H9 (cell line): ENCODE results near the gene FAT1. TPM values are rescaled to one million over a fixed set of nuclear protein-coding genes. Genes with fewer than 3 reads are reported as not detected.

ENCODE experiments used
- DNase-seq: peaks from one replicate; pipeline ENCODE4 v3.0.0-alpha.2; 2017
- H2AFZ ChIP-seq: one replicate; pipeline ENCODE4 v1.6.1; 2013; ENCODE audit warnings: mild to moderate bottlenecking, low read length, control low read depth, moderate library complexity
- H2AK5ac ChIP-seq: 2 replicates; pipeline ENCODE4 v1.6.1; 2013; ENCODE audit warnings: low read length, control low read depth, mixed read lengths; ENCODE audit not compliant: insufficient read length
- H2BK120ac ChIP-seq: one replicate; pipeline ENCODE4 v1.6.1; 2013; ENCODE audit warnings: low read depth, mild to moderate bottlenecking, low read length, control low read depth, inconsistent platforms; ENCODE audit not compliant: poor library complexity, severe bottlenecking
- H2BK12ac ChIP-seq: 2 replicates; pipeline ENCODE4 v1.6.1; 2013; ENCODE audit warnings: low read length, control low read depth, mixed read lengths, low read depth; ENCODE audit not compliant: insufficient read length
- H2BK15ac ChIP-seq: 2 replicates; pipeline ENCODE4 v1.6.1; 2013; ENCODE audit warnings: low read depth, low read length, control low read depth
- H2BK20ac ChIP-seq: one replicate; pipeline ENCODE4 v1.6.1; 2013; ENCODE audit warnings: low read depth, mild to moderate bottlenecking, low read length, control low read depth, inconsistent platforms; ENCODE audit not compliant: poor library complexity, severe bottlenecking
- H2BK5ac ChIP-seq: 2 replicates; pipeline ENCODE4 v1.6.1; 2013; ENCODE audit warnings: low read length, control low read depth, mixed read lengths; ENCODE audit not compliant: insufficient read length
- H3K14ac ChIP-seq: 2 replicates; pipeline ENCODE4 v1.6.1; 2013; ENCODE audit warnings: low read length, control low read depth; ENCODE audit not compliant: insufficient read depth
- H3K18ac ChIP-seq: 2 replicates; pipeline ENCODE4 v1.6.1; 2013; ENCODE audit warnings: low read depth, mild to moderate bottlenecking, mixed read lengths, low read length, control low read depth; ENCODE audit not compliant: insufficient read length
- H3K23ac ChIP-seq: 2 replicates; pipeline ENCODE4 v1.6.1; 2013; ENCODE audit warnings: low read length, control low read depth, mixed read lengths, low read depth; ENCODE audit not compliant: insufficient read length
- H3K23me2 ChIP-seq: 2 replicates; pipeline ENCODE4 v1.6.1; 2013; ENCODE audit warnings: low read depth, mild to moderate bottlenecking, mixed read lengths, low read length, control low read depth; ENCODE audit not compliant: insufficient read length, poor library complexity, severe bottlenecking
- H3K27ac ChIP-seq: 2 replicates; pipeline ENCODE4 v1.5.1; 2013; ENCODE audit warnings: low read length, control low read depth, mixed read lengths, low read depth; ENCODE audit not compliant: insufficient read length
- H3K27me3 ChIP-seq: 2 replicates; pipeline ENCODE4 v1.6.1; 2013; ENCODE audit warnings: low read length, control low read depth, inconsistent platforms; ENCODE audit not compliant: insufficient read depth
- H3K4ac ChIP-seq: 2 replicates; pipeline ENCODE4 v1.6.1; 2013; ENCODE audit warnings: low read depth, mild to moderate bottlenecking, control low read depth, inconsistent platforms, low read length, moderate library complexity
- H3K4me1 ChIP-seq: 2 replicates; pipeline ENCODE4 v1.6.1; 2013; ENCODE audit warnings: low read length, control low read depth, inconsistent platforms; ENCODE audit not compliant: insufficient read depth
- H3K4me2 ChIP-seq: 2 replicates; pipeline ENCODE4 v1.6.1; 2013; ENCODE audit warnings: low read length, control low read depth, mixed read lengths; ENCODE audit not compliant: insufficient read length, insufficient read depth
- H3K56ac ChIP-seq: 2 replicates; pipeline ENCODE4 v1.6.1; 2013; ENCODE audit warnings: low read depth, mild to moderate bottlenecking, mixed read lengths, low read length, control low read depth; ENCODE audit not compliant: insufficient read length
- H3K79me1 ChIP-seq: 2 replicates; pipeline ENCODE4 v1.6.1; 2013; ENCODE audit warnings: low read depth, mild to moderate bottlenecking, moderate library complexity, low read length, control low read depth, inconsistent platforms; ENCODE audit not compliant: insufficient read depth, poor library complexity, severe bottlenecking
- H3K79me2 ChIP-seq: 2 replicates; pipeline ENCODE4 v1.6.1; 2013; ENCODE audit warnings: low read length, control low read depth, inconsistent platforms; ENCODE audit not compliant: insufficient read depth
- H3K9ac ChIP-seq: 2 replicates; pipeline ENCODE4 v1.6.1; 2013; ENCODE audit warnings: low read length, control low read depth, mixed read lengths; ENCODE audit not compliant: insufficient read length; ENCODE audit errors: extremely low read depth
- H3K9me3 ChIP-seq: one replicate; pipeline ENCODE4 v1.6.1; 2013; ENCODE audit warnings: low read depth, low read length, inconsistent platforms; ENCODE audit not compliant: control insufficient read depth
- H3T11ph ChIP-seq: one replicate; pipeline ENCODE4 v1.6.1; 2013; ENCODE audit warnings: mild to moderate bottlenecking, low read length, control low read depth, inconsistent platforms
- H4K20me1 ChIP-seq: one replicate; pipeline ENCODE4 v1.6.1; 2013; ENCODE audit not compliant: control insufficient read depth, insufficient read length, insufficient read depth
- H4K5ac ChIP-seq: 2 replicates; pipeline ENCODE4 v1.6.1; 2013; ENCODE audit warnings: low read depth, mild to moderate bottlenecking, mixed read lengths, low read length, control low read depth; ENCODE audit not compliant: insufficient read length
- H4K8ac ChIP-seq: replicated peaks from 2 replicates; pipeline ENCODE4 v1.6.1; 2013; ENCODE audit warnings: low read length, control low read depth, mixed read lengths, low read depth; ENCODE audit not compliant: insufficient read length
- H4K91ac ChIP-seq: 2 replicates; pipeline ENCODE4 v1.6.1; 2013; ENCODE audit warnings: low read depth, mild to moderate bottlenecking, moderate library complexity, mixed read lengths, low read length, control low read depth; ENCODE audit not compliant: insufficient read length
- H3K27ac Mint-ChIP-seq, 3 experiments: 2 replicates in 2 of 3; 3 replicates in 1 of 3; pipeline ENCODE4 v1.8.0; 2020 to 2021; ENCODE audit warnings: mixed read lengths in 3 of 3, mild to moderate bottlenecking in 1 of 3, moderate library complexity in 1 of 3
- H3K27me3 Mint-ChIP-seq: 2 replicates; pipeline ENCODE4 v1.8.0; 2021; ENCODE audit warnings: low read depth, mild to moderate bottlenecking, moderate library complexity, mixed read lengths
- H3K36me3 Mint-ChIP-seq, 3 experiments: 2 replicates in 2 of 3; 3 replicates in 1 of 3; pipeline ENCODE4 v1.8.0; 2020 to 2021; ENCODE audit warnings: low read depth in 3 of 3, mixed read lengths in 3 of 3; ENCODE audit not compliant: insufficient read depth in 1 of 3
- H3K4me1 Mint-ChIP-seq, 2 experiments: 2 replicates each; pipeline ENCODE4 v1.8.0; 2020; ENCODE audit warnings: mixed read lengths in 2 of 2
- H3K4me3 Mint-ChIP-seq, 2 experiments: 2 replicates in 1 of 2; 3 replicates in 1 of 2; pipeline ENCODE4 v1.8.0; 2020 to 2021; ENCODE audit warnings: mild to moderate bottlenecking in 2 of 2, mixed read lengths in 2 of 2, moderate library complexity in 1 of 2
- H3K9me3 Mint-ChIP-seq, 2 experiments: 2 replicates in 1 of 2; 3 replicates in 1 of 2; pipeline ENCODE4 v1.8.0; 2020; ENCODE audit warnings: mild to moderate bottlenecking in 2 of 2, mixed read lengths in 2 of 2, moderate library complexity in 1 of 2
- CTCF ChIP-seq: fragments of 200-600 bp; sonication (generic); conservative IDR thresholded peaks from 3 replicates; pipeline ENCODE4 v1.8.0; 2021; ENCODE audit warnings: antibody characterized with exemption, mild to moderate bottlenecking
- WGBS: extraction: QIAGEN DNeasy Blood & Tissue Kit; methylation state at CpG from one replicate; pipeline ENCODE4 v1.1.7; 2013; ENCODE audit warnings: missing lambda C conversion rate, low lambda C conversion rate, mixed read lengths; ENCODE audit not compliant: insufficient read length; ENCODE audit errors: extremely low coverage; 5-methylcytosine and 5-hydroxymethylcytosine counted together
- total RNA-seq: library from RNA; stranded (reverse); gene quantifications from 2 replicates; pipeline ENCODE4 v1.2.1, GENCODE V29; 2021

FAT1 gene
- total RNA-seq, 1 experiment from 2014 or later: 173 TPM

- Histone ChIP-seq H3K18ac (no peak overlapping the region), H4K5ac (no peak overlapping the region), H3K4ac (no peak overlapping the region), H3K79me1 (no peaks in the 10 kb centered on the region), H3K9me3 (no peaks in the 10 kb centered on the region), H3K4me2 (no peak overlapping the region), H2BK120ac (no peak overlapping the region), H3K4me1 (peaks cover 10% of the 10 kb centered on the region; the same call in 1 of the 2 replicates), H4K20me1 (no peaks in the 10 kb centered on the region), H4K8ac (no peak overlapping the region), H3K14ac (no peak overlapping the region), H3K56ac (no peak overlapping the region), H4K91ac (no peak overlapping the region), H3K23me2 (no peaks in the 10 kb centered on the region), H3K27ac (no peak overlapping the region), H3K9ac (no peak overlapping the region), H2AFZ (no peak overlapping the region), H2BK5ac (no peak overlapping the region), H3K23ac (no peak overlapping the region), H2BK15ac (no peak overlapping the region), H2AK5ac (no peak overlapping the region), H2BK20ac (no peak overlapping the region), H3K27me3 (no peaks in the 10 kb centered on the region), H3K79me2 (no peaks in the 10 kb centered on the region), H2BK12ac (no peak overlapping the region), H3T11ph (no peak overlapping the region)
- H3K36me3 Mint-ChIP-seq: peaks cover 9 to 36% (median 26%) of the 10 kb centered on the region in 3 experiments; a peak in 6 of 7 replicates
- peaks cover 48 to 54% of the 10 kb centered on the region in 2 experiments for H3K4me1 Mint-ChIP-seq
- H3K27me3 Mint-ChIP-seq: no peaks in the 10 kb centered on the region
- no CpG with 5 or more reads among the region's 5 CpGs for WGBS
- no peak for TF ChIP-seq CTCF
- no peak overlapping the region for H3K4me3 Mint-ChIP-seq
- no peak for DNase-seq
- peak overlapping the region in 2 of 3 experiments; percentile 28 to 50; a peak in 3 of 7 replicates for H3K27ac Mint-ChIP-seq
- no peaks in the 10 kb centered on the region for H3K9me3 Mint-ChIP-seq
Measured at GRCh38 chr4:186651181-186651603, 72.5 kb downstream of the FAT1 start.
